HEK293T (cell line): ENCODE data around the gene TRPM3.

Experiments used
- CTCF ChIA-PET: fragments of 350-600 bp; formaldehyde crosslinking; extraction: SDS; loops from one replicate; lab custom pipeline; 2021; ENCODE audit warnings: antibody characterized with exemption, inconsistent platforms; lab: Yijun Ruan, JAX
- POLR2A ChIA-PET: fragments of 350-600 bp; formaldehyde crosslinking; extraction: SDS; loops from one replicate; lab custom pipeline; 2020; ENCODE audit warnings: antibody characterized with exemption, inconsistent platforms; lab: Yijun Ruan, JAX
- DNase-seq: peaks from one replicate; pipeline ENCODE4 v3.0.0; 2012; ENCODE audit warnings: mixed read lengths; ENCODE audit errors: extremely low spot score
- ARNT ChIP-seq: fragments of 450-650 bp; IDR thresholded peaks from 2 replicates; pipeline ENCODE4 v1.6.1; 2017; ENCODE audit warnings: mild to moderate bottlenecking
- BHLHE40 ChIP-seq: fragments of 450-650 bp; IDR thresholded peaks from 2 replicates; pipeline ENCODE4 v1.6.1; 2016; ENCODE audit warnings: mild to moderate bottlenecking, moderate library complexity, borderline replicate concordance
- CTBP1 ChIP-seq: fragments of 450-650 bp; IDR thresholded peaks from 2 replicates; pipeline ENCODE4 v1.6.1; 2016; ENCODE audit warnings: borderline replicate concordance
- ELF4 ChIP-seq: fragments of 450-650 bp; IDR thresholded peaks from 2 replicates; pipeline ENCODE4 v1.6.1; 2017; ENCODE audit warnings: antibody characterized with exemption
- FOXA1 ChIP-seq: fragments of 450-650 bp; IDR thresholded peaks from 2 replicates; pipeline ENCODE4 v1.6.1; 2016; ENCODE audit warnings: mild to moderate bottlenecking
- FOXK2 ChIP-seq: fragments of 450-650 bp; IDR thresholded peaks from 2 replicates; pipeline ENCODE4 v1.6.1; 2016; ENCODE audit warnings: mild to moderate bottlenecking
- FOXM1 ChIP-seq: fragments of 450-650 bp; IDR thresholded peaks from 2 replicates; pipeline ENCODE4 v1.6.1; 2017; ENCODE audit warnings: mild to moderate bottlenecking, borderline replicate concordance
- HDGF ChIP-seq: fragments of 450-650 bp; IDR thresholded peaks from 2 replicates; pipeline ENCODE4 v1.6.1; 2017; ENCODE audit warnings: antibody characterized with exemption, borderline replicate concordance
- L3MBTL2 ChIP-seq: fragments of 450-650 bp; conservative IDR thresholded peaks from 2 replicates; pipeline ENCODE4 v1.6.1; 2016; ENCODE audit warnings: mild to moderate bottlenecking
- LEF1 ChIP-seq: fragments of 450-650 bp; IDR thresholded peaks from 2 replicates; pipeline ENCODE4 v1.6.1; 2017; ENCODE audit warnings: mild to moderate bottlenecking, borderline replicate concordance
- NFRKB ChIP-seq: fragments of 450-650 bp; IDR thresholded peaks from 2 replicates; pipeline ENCODE4 v1.6.1; 2016; ENCODE audit warnings: mild to moderate bottlenecking, moderate library complexity
- PKNOX1 ChIP-seq: fragments of 450-650 bp; IDR thresholded peaks from 2 replicates; pipeline ENCODE4 v1.6.1; 2016
- SP1 ChIP-seq: fragments of 450-650 bp; IDR thresholded peaks from 2 replicates; pipeline ENCODE4 v1.6.1; 2017
- SUZ12 ChIP-seq: fragments of 450-650 bp; IDR thresholded peaks from 2 replicates; pipeline ENCODE4 v1.6.1; 2016; ENCODE audit warnings: mild to moderate bottlenecking
- TARDBP ChIP-seq: fragments of 450-650 bp; IDR thresholded peaks from 2 replicates; pipeline ENCODE4 v1.6.1; 2016
- ZNF384 ChIP-seq: fragments of 450-650 bp; IDR thresholded peaks from 2 replicates; pipeline ENCODE4 v1.6.1; 2016

TRPM3 gene

GRCh38 chr9:70578720-70579119 is 542.7 kb downstream of the TRPM3 start:
- TF ChIP-seq ARNT (no peak), HDGF (no peak), NFRKB (no peak), ZNF384 (no peak), LEF1 (no peak), SUZ12 (no peak), FOXM1 (no peak)
- ChIA-PET POLR2A (no interaction called here), CTCF (interaction anchor here (0.7 kb wide), 1 partner anchor 17 kb away, joined by 3 read pairs; no protein-coding TSS in a partner anchor)
- peak; percentile 12 for DNase-seq

DNA sequence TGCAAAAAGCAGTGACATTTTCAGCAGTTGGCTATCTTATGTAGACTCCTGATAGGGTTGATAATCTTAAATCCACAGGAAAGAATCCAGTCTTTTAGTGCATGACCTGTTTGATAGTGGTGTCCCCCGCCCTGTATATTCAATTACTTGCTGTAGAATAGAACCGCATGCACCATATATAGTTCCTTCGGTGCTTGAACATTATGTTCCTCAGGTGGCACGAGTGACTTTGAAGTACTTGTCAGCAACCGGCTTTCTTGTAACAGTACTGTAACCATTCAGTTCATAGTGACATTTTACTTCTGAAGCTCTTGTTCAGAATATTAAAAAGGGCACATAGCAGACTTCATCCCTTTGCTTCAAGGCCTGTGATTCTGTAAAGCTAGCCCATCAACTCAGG is 543.8 kb downstream of the TRPM3 start:
- DNase-seq: no peak
- CTCF ChIA-PET: no interaction called here
- TF ChIP-seq FOXK2: no peak
- no peak for TF ChIP-seq ZNF384
- no peak for TF ChIP-seq HDGF
- no peak for TF ChIP-seq ELF4
- no peak for TF ChIP-seq ARNT
- no peak for TF ChIP-seq LEF1
- no peak for TF ChIP-seq SUZ12
- TF ChIP-seq BHLHE40: no peak
- TF ChIP-seq L3MBTL2: no peak
- no peak for TF ChIP-seq TARDBP
- no peak for TF ChIP-seq PKNOX1
- TF ChIP-seq CTBP1: no peak
- no peak for TF ChIP-seq SP1
- no peak for TF ChIP-seq FOXA1
- no peak for TF ChIP-seq NFRKB
- TF ChIP-seq FOXM1: no peak
- POLR2A ChIA-PET: no interaction called here

- ChIA-PET CTCF (interaction anchor here (0.6 kb wide), 1 partner anchor 26 kb away, joined by 3 read pairs; no protein-coding TSS in a partner anchor), POLR2A (no interaction called here)
- no peak for DNase-seq
- TF ChIP-seq ELF4 (no peak), FOXM1 (no peak), FOXA1 (no peak), SUZ12 (no peak), FOXK2 (no peak), ARNT (no peak), L3MBTL2 (no peak), PKNOX1 (no peak), NFRKB (no peak), LEF1 (no peak), HDGF (no peak), BHLHE40 (no peak), CTBP1 (no peak), TARDBP (no peak), SP1 (no peak)
Measured at GRCh38 chr9:70576116-70576515, 545.3 kb downstream of the TRPM3 start.

DNA sequence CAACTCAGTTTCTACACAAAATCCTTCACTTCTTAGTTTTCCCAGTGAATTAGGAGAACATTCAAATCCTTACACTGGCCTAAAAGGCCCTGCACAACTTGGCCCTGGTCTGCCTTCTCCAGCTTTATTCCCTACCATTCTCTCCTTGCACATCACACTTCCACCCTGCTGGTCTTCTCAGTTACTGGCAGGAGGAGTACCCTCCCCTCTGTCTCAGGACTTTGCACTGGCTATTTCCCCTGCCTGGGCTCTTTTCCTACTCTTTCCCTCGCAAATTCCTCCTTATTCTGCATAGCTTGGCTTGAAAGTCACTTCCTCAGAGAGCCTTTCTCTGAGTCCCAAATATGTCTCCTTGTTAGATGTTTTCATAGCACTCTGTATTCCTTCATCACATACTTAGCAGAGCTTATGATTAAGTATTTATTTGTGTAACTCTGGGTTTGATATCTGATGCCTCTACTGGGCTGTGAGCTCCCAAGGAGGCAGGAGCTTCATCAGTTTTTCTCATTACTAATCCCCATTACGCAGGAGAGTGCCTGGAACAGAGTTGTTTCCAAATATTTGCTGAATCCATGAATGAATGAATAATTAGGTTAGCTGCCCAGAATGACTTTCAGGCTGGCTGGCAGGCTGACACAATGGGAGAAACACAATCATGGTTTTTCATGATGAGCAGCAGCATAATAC is 547.1 kb downstream of the TRPM3 start:
- TF ChIP-seq ZNF384: no peak
- TF ChIP-seq HDGF: no peak
- no peak for TF ChIP-seq FOXK2
- TF ChIP-seq PKNOX1: no peak
- TF ChIP-seq CTBP1: no peak
- POLR2A ChIA-PET: interaction anchor here (0.8 kb wide), 1 partner anchor 155 kb away, joined by 3 read pairs; no protein-coding TSS in a partner anchor
- DNase-seq: peak; percentile 11
- CTCF ChIA-PET: interaction anchor here (0.7 kb wide), 1 partner anchor 253 kb away, joined by 3 read pairs; no protein-coding TSS in a partner anchor

- ChIA-PET POLR2A (no interaction called here), CTCF (no interaction called here)
- DNase-seq: no peak
- TF ChIP-seq SP1 (no peak), TARDBP (no peak), FOXM1 (no peak), CTBP1 (no peak)
Measured at GRCh38 chr9:70573308-70573707, 548.1 kb downstream of the TRPM3 start.

GRCh38 chr9:70571258-70571657 is 550.2 kb downstream of the TRPM3 start:
- POLR2A ChIA-PET: no interaction called here
- no peak for DNase-seq
- TF ChIP-seq ELF4 (no peak), ARNT (no peak), BHLHE40 (no peak), FOXA1 (no peak), SP1 (no peak), FOXM1 (no peak), LEF1 (no peak), CTBP1 (no peak), PKNOX1 (no peak), L3MBTL2 (no peak)
- CTCF ChIA-PET: no interaction called here
